ENCODE results near the gene TYRO3. TPM values are rescaled to one million over a fixed set of nuclear protein-coding genes. Genes with fewer than 3 reads are reported as not detected.
A peak's percentile ranks its signal among the peaks of the same experiment; 100 is the strongest.

TYRO3 gene
- total and polyA plus RNA-seq, 2 experiments from 2014 or later = 71.0 to 109 TPM

DNA sequence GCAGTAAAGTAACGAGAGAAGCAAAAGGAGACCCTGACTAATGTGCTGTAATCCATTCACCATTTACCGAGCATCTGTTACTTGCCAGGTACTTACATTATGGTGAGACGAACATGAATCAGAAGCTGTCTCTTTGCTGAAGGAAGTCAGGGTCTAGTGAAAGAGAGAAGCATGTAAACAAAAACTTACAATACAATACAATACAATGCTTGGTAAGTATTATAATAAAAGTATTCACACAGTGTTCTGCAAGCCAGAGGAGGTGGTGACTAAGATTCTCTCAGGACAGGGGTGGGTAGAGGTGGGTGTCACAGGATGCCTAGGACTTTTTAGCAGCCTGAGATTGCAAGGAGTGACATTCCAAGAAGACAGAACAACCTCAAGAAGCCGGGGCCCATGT lies 51.0 kb downstream of the TYRO3 start:
- TF ChIP-seq, protein P1, sequence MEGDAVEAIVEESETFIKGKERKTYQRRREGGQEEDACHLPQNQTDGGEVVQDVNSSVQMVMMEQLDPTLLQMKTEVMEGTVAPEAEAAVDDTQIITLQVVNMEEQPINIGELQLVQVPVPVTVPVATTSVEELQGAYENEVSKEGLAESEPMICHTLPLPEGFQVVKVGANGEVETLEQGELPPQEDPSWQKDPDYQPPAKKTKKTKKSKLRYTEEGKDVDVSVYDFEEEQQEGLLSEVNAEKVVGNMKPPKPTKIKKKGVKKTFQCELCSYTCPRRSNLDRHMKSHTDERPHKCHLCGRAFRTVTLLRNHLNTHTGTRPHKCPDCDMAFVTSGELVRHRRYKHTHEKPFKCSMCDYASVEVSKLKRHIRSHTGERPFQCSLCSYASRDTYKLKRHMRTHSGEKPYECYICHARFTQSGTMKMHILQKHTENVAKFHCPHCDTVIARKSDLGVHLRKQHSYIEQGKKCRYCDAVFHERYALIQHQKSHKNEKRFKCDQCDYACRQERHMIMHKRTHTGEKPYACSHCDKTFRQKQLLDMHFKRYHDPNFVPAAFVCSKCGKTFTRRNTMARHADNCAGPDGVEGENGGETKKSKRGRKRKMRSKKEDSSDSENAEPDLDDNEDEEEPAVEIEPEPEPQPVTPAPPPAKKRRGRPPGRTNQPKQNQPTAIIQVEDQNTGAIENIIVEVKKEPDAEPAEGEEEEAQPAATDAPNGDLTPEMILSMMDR (IDR thresholded peaks at IDR 0.05; ENCODE audit: poor library complexity) = no peak
- no peak for TF ChIP-seq EZH2phosphoT487 (IDR thresholded peaks at IDR 0.05; ENCODE audit: low read depth, severe bottlenecking, unreplicated experiment)
- TF ChIP-seq EZH2 (IDR thresholded peaks at IDR 0.05; ENCODE audit: borderline replicate concordance) = no peak
- no peak overlapping the region for H3K4me2 ChIP-seq
- H3K36me3 ChIP-seq (replicated peaks; ENCODE audit: insufficient read depth, low read depth) = no peaks in the 10 kb centered on the region
- no peak overlapping the region for H3K27ac ChIP-seq
- no peak overlapping the region for H2AFZ ChIP-seq
- 58% methylated on average over 4 of the region's 4 CpGs for WGBS (ENCODE audit: low lambda C conversion rate, missing lambda C conversion rate)
- no peaks in the 10 kb centered on the region for H3K9me2 ChIP-seq (replicated peaks; ENCODE audit: insufficient read depth)
- H3K79me2 ChIP-seq = no peaks in the 10 kb centered on the region
- no peak overlapping the region for H3K4me3 ChIP-seq
- no peak for DNase-seq (ENCODE audit: low spot score)
- no peaks in the 10 kb centered on the region for H3K4me1 ChIP-seq (ENCODE audit: insufficient read depth)
- H4K20me1 ChIP-seq (ENCODE audit: insufficient read depth, poor library complexity, severe bottlenecking) = no peaks in the 10 kb centered on the region
- no peaks in the 10 kb centered on the region for H3K9me3 ChIP-seq (ENCODE audit: low read depth)
- H3K27me3 ChIP-seq = no peaks in the 10 kb centered on the region

DNA sequence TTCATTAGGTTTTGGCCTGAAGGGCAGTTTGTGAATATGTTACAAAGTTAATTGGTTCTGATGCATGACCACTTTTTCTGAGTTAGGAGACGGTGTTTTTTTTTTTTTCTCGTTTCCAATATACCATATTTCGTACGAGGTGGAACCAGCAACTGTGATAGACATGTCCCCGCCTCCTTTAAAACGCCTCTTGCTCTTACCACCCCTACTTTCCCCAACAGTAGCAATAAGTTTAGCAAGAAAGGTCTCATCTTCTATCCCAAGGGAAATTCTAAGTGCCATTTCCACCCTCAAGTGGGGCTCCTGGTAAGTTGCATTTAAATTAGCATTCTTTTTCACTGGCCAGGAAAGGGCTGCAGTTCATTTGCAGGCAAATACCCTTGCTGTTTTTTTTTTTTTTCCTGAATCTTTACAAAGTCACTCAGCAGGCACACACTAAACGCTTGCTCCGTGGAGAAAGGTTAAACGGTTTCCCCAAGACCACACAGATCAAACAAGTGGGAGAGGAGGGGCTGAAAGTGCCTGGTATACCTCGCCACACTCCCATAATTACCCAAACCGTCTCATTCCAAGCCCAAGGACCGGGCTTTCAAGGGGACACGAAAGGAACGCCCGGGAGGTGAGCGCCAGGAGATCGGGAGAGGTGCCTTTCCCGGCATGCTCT lies 61.7 kb downstream of the TYRO3 start:
- WGBS (ENCODE audit: low lambda C conversion rate, missing lambda C conversion rate) = 24% methylated on average over 18 of the region's 18 CpGs
- peak overlapping the region; percentile 53 for H3K4me3 ChIP-seq
- H3K27ac ChIP-seq = peak overlapping the region; percentile 73

DNA sequence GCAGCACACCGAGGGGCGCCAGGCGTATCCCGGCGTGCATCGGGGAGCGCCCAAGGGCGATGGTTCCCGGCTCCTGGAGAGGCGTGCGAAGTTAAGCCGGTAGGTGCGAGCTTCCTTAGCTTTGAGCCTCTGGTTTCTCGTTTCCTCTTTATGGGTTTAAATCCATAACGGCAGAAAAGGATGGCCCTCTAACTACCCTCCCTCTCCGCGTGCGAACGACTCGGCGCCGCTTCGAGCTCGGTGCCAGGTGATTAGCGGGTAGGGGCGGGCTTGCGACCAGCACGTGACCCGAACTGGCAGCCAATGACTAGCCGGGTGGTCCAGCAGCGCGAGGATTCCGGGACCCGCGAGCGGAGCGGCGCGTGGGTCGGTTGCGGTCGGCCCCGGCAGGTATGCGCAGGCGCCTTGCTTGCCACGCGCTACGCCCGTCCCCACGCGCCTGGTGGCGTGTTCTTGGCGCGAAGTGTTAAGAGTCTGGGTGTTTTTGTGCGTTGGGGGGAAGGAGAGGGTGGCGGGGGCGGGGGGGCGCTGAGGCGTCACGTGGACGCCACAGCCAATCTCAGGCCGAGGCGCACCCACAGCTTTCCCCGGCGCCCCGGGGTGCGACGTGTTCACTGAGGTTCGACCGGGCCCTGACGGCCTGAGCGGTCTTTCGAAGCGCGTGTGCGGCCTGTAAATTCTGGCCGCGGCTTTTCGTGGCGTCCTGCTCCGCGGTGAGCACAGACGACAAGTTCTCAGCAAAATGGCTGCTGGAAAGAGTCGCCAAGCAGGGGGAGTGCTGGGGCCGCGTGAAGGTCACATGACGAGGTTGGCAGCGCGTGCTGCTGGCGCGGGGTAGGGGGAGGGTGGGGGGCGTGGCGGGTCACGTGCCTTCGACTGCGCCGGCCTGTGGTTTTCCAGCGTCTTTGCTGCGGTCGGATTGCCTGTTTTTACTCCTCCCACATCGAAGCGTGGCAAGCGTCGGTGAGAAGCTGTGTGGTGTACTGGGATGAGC lies 62.5 kb downstream of the TYRO3 start:
- Histone ChIP-seq H3K27me3 (no peaks in the 10 kb centered on the region), H2AFZ (peak overlapping the region; percentile 98), H3K4me2 (peak overlapping the region; percentile 88), H3K36me3 (replicated peaks; ENCODE audit: insufficient read depth, low read depth) (no peaks in the 10 kb centered on the region), H3K4me3 (peak overlapping the region; percentile 53), H3K9me2 (replicated peaks; ENCODE audit: insufficient read depth) (no peaks in the 10 kb centered on the region), H3K79me2 (peaks cover 12% of the 10 kb centered on the region), H4K20me1 (ENCODE audit: insufficient read depth, poor library complexity, severe bottlenecking) (no peaks in the 10 kb centered on the region), H3K4me1 (ENCODE audit: insufficient read depth) (no peaks in the 10 kb centered on the region), H3K27ac (peak overlapping the region; percentile 73), H3K9me3 (ENCODE audit: low read depth) (no peaks in the 10 kb centered on the region)
- peak; percentile 89 for DNase-seq (ENCODE audit: low spot score)
- 11% methylated on average over 79 of the region's 104 CpGs for WGBS (ENCODE audit: low lambda C conversion rate, missing lambda C conversion rate)
- no peak for TF ChIP-seq EZH2 (IDR thresholded peaks at IDR 0.05; ENCODE audit: borderline replicate concordance)
- TF ChIP-seq, protein P1 (IDR thresholded peaks at IDR 0.05; ENCODE audit: poor library complexity) = no peak

More for the DNA sequence above, 61.7 kb downstream of the TYRO3 start:
- H3K79me2 ChIP-seq = peaks cover 10% of the 10 kb centered on the region
- peak overlapping the region; percentile 98 for H2AFZ ChIP-seq
- no peaks in the 10 kb centered on the region for H3K9me3 ChIP-seq (ENCODE audit: low read depth)
- peak overlapping the region; percentile 88 for H3K4me2 ChIP-seq
- no peaks in the 10 kb centered on the region for H3K4me1 ChIP-seq (ENCODE audit: insufficient read depth)
- no peak for DNase-seq (ENCODE audit: low spot score)
- TF ChIP-seq EZH2 (IDR thresholded peaks at IDR 0.05; ENCODE audit: borderline replicate concordance) (no peak), EZH2phosphoT487 (IDR thresholded peaks at IDR 0.05; ENCODE audit: low read depth, severe bottlenecking, unreplicated experiment) (no peak)
- TF ChIP-seq, protein P1 (IDR thresholded peaks at IDR 0.05; ENCODE audit: poor library complexity) = no peak
- no peaks in the 10 kb centered on the region for H3K36me3 ChIP-seq (replicated peaks; ENCODE audit: insufficient read depth, low read depth)
- no peaks in the 10 kb centered on the region for H4K20me1 ChIP-seq (ENCODE audit: insufficient read depth, poor library complexity, severe bottlenecking)
- H3K9me2 ChIP-seq (replicated peaks; ENCODE audit: insufficient read depth) = no peaks in the 10 kb centered on the region
- H3K27me3 ChIP-seq = no peaks in the 10 kb centered on the region

Measured in hepatocyte (in vitro differentiated cells).